GM13977 (cell line): ENCODE measurements around the gene APOA1.

Experiments
- DNase-seq: peaks from one replicate; pipeline ENCODE4 v3.0.0; 2012; ENCODE audit warnings: low spot score
- in situ Hi-C: fragments of 300-500 bp; cut with MboI; formaldehyde crosslinking; loops from one replicate; pipeline ENCODE4 v1.12.0; 2022; ENCODE audit warnings: low sequenced_read_pairs, low pct_unique_long_range_greater_than_20kb, mixed read lengths, inconsistent platforms; ENCODE audit not compliant: unreplicated experiment
- TF ChIP-seq, protein P1 (sequence below): IDR thresholded peaks from 2 replicates; pipeline ENCODE4 v1.5.1; 2012; ENCODE audit warnings: mild to moderate bottlenecking, control low read depth; ENCODE audit not compliant: insufficient read depth; ENCODE audit errors: extremely low read depth, missing control alignments

Gene APOA1

DNA sequence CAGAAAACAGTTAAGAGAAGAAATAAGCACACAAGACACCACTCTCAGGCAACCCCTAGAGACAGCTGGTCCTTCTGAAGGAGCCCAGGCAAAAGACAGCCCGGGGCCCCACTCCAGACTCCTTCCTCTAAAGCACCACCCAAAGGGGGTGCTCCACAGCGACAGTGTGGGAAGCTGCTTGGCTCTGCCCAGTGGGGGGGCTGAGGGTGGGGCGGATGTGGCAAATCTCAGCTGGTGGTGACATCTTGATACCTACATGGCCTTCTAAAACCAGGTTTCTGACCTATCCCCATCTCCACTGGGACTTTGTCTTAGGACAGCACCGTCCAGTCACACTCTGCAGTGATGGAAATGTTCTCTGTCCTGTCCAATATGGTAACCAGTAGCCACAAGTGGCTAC, 10.2 kb upstream of the APOA1 start:
- in situ Hi-C loops = no loop called here
- DNase-seq = no peak
- TF ChIP-seq, protein P1, sequence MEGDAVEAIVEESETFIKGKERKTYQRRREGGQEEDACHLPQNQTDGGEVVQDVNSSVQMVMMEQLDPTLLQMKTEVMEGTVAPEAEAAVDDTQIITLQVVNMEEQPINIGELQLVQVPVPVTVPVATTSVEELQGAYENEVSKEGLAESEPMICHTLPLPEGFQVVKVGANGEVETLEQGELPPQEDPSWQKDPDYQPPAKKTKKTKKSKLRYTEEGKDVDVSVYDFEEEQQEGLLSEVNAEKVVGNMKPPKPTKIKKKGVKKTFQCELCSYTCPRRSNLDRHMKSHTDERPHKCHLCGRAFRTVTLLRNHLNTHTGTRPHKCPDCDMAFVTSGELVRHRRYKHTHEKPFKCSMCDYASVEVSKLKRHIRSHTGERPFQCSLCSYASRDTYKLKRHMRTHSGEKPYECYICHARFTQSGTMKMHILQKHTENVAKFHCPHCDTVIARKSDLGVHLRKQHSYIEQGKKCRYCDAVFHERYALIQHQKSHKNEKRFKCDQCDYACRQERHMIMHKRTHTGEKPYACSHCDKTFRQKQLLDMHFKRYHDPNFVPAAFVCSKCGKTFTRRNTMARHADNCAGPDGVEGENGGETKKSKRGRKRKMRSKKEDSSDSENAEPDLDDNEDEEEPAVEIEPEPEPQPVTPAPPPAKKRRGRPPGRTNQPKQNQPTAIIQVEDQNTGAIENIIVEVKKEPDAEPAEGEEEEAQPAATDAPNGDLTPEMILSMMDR = no peak

DNA sequence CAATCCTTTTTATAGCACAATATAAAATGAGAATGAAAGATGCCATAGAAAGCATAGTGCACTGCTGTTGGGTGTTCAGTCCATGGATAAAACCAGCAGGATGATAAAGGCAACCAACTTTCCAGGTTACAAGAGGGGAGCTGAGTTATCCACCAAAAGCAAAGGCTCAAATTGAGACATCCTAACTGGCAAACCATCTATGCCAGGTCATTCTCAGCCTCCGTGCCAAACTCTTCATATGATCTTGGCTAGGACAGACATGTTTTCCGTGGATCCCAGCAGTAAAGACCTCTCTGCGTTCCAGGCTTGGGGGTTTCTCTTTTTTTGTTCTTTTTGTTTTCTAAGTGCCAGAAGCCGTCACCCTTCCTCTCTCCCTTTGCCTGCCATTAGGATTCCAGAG, 7.3 kb upstream of the APOA1 start:
- TF ChIP-seq, protein P1 = no peak
- in situ Hi-C loops = no loop called here
- no peak for DNase-seq

DNA sequence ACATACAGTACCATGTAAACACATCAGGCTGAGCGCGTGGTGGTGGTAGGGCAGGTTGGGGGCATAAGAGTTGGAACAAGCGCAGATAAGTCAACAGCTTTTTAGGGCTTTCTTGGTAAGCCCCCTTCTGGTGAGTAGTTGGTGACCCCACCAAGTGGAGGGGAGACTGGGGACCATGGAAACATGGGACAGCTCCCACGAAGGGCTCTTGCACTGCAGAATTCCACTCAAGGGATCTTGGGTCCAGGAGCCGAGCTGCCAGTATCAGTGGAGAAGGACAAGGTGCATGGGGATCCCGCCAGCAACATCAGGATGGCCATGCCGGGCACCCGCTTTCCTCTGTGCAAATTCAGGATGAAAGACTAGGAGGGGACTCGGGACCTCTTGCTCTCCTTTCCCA, 6.2 kb upstream of the APOA1 start:
- in situ Hi-C loops = no loop called here
- DNase-seq = no peak
- TF ChIP-seq, protein P1 = no peak

DNA sequence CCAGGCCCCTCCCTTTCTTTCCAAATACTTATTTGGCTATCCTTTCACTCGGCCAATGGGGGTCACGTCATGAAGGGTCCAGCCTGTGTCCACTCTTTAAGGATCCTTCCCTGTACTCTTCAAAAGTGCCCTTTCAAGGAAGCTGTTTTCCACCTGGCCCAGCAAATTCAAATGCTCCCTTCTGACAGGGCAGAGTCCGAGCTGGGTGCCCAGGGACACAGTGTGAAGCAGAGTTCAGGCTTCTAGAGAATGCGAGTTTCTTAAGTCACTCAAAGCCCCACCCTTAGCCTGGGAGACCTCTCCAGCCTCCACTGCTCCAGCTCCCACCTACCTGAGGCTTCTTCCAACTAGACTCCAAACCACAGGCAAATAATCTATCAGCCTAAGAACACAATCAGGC, 5.5 kb upstream of the APOA1 start:
- TF ChIP-seq, protein P1 = no peak
- DNase-seq = no peak
- in situ Hi-C loops = no loop called here

DNA sequence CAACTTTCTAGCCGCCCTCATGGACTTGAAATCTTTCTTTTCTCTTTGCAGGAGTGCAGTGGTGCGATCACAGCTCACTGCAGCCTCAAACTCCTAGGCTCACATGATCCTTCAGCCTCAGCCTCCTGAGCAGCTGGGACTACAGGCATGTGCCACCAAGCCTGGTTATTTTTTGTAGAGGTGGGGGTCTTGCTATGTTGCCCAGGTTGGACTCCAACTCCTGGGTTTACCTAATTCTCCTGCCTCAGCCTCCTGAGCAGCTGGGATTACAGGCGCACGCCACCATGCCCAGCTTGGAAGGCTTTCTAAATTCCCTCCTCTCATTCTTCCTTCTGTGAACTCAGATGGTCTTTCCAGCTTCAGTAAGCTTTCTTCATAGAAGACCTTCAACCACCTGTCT, 4.7 kb upstream of the APOA1 start:
- no peak for DNase-seq
- TF ChIP-seq, protein P1 = no peak
- in situ Hi-C loops = no loop called here

DNA sequence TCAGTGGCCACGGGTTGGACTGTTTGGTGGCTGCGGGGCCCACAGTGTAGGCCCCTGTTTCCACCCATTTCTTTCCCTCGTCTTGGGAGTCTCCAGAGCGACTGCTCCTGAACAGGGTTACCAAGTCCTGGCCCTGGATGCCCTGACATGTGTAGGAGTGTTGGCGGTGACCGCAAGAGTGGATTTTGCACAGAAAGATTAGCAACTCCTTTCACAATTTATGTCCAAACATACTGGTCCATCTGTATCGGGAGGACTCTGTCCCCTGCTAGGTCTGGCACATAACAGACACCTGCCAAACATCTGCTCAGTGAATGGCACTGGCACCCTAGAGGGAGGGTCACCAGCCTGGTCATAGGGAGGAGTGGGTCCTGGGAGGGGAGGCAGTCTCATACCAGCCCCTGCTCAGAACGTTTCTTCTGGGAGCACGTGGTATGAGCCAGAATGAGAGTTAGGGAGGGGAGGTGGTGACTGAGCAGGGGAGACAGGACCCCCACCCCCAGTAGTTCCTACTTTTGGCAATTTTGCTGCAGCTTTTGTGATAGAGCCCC, 3.4 kb upstream of the APOA1 start:
- TF ChIP-seq, protein P1 = no peak
- DNase-seq = no peak
- in situ Hi-C loops = no loop called here
